Fibroblast of lung (primary cell): ENCODE results near the gene TERC.

ENCODE experiments used
- CTCF ChIP-seq, 2 donors: IDR thresholded peaks in 1 of 2; conservative IDR thresholded peaks in 1 of 2; 1 replicate in 1 of 2; 2 replicates in 1 of 2; pipeline ENCODE4 v1.5.1; 2011 to 2012; ENCODE audit warnings: low read length in 2 of 2, control low read depth in 1 of 2, inconsistent platforms in 1 of 2, low read depth in 1 of 2, mild to moderate bottlenecking in 1 of 2
- EZH2 ChIP-seq: IDR thresholded peaks from 2 replicates; pipeline ENCODE4 v1.5.1; 2012; ENCODE audit warnings: low read length, control low read depth, mild to moderate bottlenecking; ENCODE audit errors: missing control alignments

- TF ChIP-seq CTCF (conservative IDR thresholded peaks at IDR 0.05 in 1 of 2, IDR thresholded peaks at IDR 0.05 in 1 of 2; ENCODE audit: low read depth in 1 of 2, low read length in 2 of 2) (no peak), EZH2 (no peak)
Measured at GRCh38 chr3:169787791-169788190, 22.9 kb upstream of the TERC start.
